ENCODE data around the gene AGAP1.

- TF ChIP-seq CTCF (IDR thresholded peaks at IDR 0.05; ENCODE audit: insufficient read depth, low read depth, low read length) (no peak), EZH2 (IDR thresholded peaks at IDR 0.05; ENCODE audit: insufficient read depth, low read length) (no peak)
Observed at GRCh38 chr2:235564066-235564465, 70.2 kb downstream of the AGAP1 start.
